ENCODE data around the gene CXXC1.
"Not testable (repeated sequence)": the region's sequence is repeated elsewhere in the genome, so short reads cannot be mapped to it uniquely, and the experiment has no call there.

CXXC1 gene

DNA sequence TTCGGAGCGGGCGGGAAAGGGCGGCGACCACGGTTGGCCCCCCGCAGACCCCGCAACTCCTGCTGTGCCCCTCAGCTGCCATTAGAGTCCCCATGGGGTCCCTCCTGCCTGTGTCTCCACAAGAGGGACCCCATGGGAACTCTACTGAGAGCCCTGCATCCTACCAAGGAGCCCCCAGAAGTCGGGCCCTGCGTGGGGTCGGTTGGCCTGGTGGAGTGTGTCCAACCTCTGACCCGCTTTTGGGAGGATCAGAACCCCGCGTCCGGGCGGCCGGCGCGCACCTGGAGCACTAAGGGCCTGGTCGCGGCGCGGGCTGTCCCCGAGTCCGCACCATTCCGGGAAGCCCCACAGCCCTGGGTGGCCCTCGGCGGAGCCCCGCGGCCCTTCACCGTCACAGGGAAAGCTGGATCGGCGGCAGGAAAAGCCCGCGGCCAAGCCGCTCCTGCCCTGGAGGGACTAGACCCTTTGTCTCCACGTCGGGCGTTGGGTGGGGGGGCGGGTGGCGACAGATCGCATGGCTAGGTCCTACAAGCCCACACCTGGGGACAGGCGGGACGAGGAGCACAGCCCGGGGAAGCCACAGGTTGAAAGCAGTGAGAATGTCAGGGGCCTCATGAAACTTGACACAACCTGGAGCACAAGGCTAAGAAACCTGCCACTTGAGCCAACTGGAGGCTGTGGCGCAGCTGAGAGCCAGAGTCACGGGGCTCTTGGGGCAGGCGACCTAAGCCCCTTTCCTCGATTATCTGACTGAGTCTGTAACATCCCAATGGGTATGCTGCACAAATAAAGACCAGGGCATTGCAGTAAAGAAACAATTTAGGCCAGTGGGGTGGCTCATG is 11.2 kb upstream of the CXXC1 start:
- no peak for DNase-seq (ENCODE audit: low read depth, low spot score)

DNA sequence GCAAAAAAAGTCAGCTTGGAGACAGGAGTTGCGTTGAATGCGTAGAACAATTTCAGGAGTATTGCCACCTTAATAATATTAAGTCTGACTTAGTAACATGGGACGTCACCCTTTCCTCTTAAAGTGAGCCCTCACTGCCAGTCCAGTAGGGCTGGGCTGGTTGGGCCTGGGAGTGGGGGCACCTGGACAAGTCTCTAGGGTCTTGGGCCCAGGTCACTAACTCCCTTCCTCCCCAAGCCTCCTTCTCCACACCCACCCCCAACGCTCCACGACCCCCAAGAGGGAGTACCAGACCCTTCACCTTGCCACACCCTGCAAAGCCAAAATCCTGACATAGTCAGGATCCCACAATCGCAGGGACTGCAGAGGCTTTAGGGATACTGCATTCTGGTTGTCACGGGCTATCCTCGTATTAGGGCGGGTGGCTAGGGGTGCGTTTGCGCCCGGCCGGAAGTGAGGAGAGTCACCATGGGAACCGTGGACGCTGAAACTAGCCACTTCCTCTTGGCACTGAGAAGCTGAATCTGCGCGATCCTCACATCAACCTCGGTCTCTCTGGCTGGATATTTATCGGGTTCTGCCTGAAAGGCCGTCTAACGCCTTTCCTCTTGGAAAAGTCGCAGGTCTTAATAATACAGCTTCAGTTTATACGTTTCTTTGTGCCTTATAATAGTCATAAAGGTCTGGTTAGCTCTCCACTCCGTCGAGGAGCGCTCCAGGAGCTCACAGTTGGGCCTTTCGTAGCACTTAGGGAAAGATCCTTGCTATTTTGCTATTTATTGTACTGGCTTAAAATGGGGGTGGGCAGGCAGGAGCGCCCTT is 10.3 kb upstream of the CXXC1 start:
- DNase-seq (ENCODE audit: low read depth, low spot score), result no peak

DNA sequence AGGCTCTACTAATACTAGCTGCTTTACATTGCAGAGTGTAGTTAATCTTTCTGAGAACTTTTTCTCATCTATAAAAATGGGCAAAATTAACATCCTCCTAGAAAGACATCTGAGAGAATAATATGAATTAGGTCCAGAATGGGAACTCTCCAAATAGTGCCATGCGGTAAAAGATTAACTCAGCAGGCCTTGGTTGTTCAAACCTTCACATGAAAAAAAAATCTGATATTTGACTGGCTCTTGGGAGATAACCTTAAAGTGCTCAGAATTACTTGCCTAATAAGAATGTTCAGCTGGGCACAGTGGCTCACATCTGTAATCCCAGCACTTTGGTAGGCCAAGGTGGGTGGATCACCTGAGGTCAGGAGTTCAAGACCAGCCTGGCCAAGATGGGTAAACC is 5.5 kb upstream of the CXXC1 start:
- no peak for DNase-seq (ENCODE audit: low read depth, low spot score)

DNA sequence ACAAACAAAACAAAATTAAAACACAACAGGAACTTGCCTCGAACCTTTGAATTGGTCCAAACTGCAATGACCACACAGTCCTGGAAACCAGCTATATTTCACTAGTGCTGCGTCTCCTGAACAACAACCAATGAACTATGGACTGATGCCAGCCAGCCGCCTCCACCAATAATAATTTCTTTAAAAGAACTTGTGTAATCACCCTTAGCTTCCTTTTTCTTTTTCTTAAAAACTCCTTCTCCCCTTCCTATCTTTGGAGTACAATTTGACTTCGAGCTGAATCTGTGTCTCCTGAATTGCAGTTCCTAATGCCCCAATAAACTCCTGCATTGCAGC is 1.6 kb upstream of the CXXC1 start:
- no peak for DNase-seq (ENCODE audit: low read depth, low spot score)

DNA sequence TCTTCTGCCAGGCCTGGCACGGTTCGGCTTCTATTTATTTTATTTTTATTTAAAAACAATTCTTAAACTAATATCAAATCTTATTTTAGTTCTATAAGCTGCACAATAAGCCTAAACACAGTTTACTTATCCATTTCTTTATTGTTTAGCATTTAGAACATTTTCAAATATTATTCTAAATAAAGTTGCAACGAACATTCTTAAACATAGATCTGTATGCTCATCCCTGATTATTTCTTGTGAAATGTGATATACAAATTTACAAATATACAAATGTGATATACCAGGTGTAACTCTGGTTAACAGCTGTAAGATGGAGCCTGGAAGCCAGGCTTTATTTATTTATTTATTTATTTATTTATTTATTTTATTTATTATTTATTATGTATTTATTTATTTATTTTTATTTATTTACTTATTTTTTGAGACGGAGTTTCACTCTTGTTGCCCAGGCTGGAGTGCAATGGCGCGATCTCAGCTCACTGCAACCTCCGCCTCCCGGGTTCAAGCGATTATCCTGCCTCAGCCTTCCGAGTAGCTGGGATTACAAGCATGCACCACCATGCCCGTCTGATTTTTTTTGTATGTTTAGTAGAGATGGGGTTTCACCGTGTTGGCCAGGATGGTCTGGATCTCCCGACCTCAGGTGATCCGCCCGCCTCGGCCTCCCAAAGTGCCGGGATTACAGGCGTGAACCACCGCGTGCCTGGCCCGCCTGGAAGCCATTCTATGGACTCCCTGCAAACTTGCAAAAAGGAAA is 1.0 kb upstream of the CXXC1 start:
- DNase-seq (ENCODE audit: low read depth, low spot score), result not testable (repeated sequence)

DNA sequence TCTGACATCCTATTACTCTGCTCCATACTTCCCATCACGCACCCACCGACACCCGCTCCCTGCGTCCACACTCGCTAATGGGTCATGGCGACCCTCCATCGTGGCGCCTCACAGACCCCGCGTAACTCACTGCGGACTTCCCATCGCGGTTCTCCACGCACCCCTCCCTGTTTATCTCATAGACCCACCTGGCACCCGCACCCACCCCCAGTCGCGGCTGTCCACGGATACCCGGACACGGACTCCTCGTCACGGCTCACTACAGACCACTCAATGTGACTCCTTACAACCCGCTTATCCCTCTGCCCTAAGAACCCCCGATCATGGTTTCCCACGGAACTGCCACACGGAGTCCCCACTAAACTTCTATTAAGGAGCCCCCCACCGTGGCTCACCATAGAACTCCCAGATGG is 458 bp downstream of the CXXC1 start:
- no peak for DNase-seq (ENCODE audit: low read depth, low spot score)

DNA sequence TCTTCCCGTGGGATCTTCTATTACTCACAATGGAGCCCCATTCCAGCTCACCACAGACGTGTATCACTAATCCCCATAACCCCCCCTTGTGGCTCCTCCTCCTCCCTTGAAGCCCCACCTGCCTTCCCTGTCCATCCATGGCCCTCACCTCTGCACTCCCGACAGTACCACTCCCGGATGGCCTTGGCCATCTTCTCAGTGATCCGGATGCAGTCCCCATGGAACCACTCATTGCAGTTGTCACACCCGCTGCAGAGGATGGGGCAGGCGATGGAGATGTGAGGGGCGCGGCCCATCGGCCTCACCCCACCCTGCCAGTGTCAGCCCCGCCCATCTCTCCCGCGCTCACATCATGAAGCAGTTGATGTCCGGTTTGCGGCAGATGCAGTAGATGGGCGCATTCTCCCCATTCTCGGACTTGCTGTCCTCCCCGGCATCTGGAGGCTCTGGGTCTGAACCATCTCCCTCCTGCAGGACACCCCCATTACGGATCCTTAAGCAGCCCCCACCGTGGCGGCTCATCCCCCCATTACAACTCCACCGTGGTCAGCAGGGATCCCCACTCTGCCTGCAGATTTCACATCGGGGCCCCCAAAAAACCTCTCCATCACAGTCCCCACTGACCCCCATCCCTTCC is 983 bp downstream of the CXXC1 start:
- no peak for DNase-seq (ENCODE audit: low read depth, low spot score)

DNA sequence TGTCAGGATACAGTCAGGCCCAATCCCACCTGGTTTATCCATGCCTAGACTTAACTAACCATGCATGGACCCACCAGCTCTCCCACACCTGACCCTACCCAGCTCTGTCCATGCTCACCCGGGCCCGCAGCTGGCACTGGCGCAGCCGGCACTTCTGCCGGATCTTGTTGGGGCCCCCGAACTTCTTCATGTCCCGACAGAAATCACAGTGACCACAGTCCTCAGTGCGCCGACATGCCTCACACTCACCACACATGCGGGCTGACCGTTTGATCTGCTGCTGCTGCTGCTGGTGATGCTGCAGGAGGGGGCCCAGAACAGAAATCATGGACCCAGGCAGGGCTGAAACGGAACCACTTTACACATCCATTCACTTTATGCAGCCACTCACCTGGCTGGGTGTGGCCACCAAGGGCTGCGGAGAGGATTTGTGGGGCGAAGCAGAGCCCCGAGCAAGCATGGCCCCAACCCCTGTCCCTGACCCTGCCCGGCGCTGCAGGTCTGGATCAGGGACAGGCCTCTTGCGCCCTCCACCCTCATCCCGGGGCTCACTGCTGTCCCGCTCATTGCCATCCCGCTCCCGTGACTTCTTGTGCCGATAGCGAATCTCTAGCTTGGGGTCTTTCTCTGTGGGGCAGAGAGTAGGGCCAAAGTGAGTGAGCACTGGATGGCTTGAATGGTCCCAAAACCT is 1.7 kb downstream of the CXXC1 start:
- no peak for DNase-seq (ENCODE audit: low read depth, low spot score)

DNA sequence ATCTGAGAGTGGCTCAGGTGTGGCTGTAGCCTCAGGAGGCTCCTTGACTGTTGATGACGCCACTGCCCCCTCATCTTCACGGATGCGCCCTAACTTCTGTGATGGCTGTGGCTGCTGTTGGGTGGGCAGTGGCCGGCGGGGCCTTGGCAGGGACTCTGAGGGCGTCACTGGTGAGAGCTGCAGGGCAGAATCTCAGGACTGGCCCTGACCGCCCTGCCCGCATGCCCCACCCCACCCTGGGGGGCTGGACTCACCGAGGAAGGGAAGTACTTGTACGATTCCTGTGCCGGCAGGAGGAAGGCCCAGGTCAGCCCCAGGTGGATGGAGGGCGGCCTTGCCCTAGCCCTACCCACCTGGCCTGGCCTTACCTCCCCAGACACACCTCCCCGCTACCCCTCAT is 2.4 kb downstream of the CXXC1 start:
- no peak for DNase-seq (ENCODE audit: low read depth, low spot score)

DNA sequence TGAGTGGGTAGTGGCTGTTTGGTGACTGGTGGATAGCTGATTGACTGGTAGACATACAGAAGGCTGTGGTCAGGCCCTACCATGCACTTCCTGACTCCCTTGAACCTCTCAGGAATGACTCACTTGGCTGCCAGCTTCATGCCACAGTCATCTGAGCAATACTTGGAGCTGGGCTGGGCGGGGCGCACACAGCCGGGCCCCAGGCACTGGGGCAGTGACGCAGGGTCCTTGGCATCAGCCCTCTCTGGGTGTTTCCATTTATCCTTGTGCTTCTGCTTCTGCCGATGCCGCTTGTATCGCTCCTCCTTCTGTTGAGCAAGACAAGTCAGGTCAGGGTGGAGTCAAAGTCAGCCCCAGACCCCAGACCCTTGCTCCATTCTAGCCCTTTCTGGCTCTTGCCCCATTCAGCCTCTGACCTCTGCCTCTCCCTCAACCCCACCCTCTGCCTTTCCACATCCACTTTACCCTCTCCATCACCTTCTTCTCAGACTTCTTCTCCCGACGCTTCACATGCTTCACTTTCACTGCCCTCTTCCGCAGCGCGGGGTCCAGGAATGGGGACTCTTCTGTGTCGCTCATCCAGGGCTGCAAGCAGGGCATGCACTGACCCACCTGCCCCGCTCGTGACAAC is 3.1 kb downstream of the CXXC1 start:
- DNase-seq (ENCODE audit: low read depth, low spot score), result no peak

DNA sequence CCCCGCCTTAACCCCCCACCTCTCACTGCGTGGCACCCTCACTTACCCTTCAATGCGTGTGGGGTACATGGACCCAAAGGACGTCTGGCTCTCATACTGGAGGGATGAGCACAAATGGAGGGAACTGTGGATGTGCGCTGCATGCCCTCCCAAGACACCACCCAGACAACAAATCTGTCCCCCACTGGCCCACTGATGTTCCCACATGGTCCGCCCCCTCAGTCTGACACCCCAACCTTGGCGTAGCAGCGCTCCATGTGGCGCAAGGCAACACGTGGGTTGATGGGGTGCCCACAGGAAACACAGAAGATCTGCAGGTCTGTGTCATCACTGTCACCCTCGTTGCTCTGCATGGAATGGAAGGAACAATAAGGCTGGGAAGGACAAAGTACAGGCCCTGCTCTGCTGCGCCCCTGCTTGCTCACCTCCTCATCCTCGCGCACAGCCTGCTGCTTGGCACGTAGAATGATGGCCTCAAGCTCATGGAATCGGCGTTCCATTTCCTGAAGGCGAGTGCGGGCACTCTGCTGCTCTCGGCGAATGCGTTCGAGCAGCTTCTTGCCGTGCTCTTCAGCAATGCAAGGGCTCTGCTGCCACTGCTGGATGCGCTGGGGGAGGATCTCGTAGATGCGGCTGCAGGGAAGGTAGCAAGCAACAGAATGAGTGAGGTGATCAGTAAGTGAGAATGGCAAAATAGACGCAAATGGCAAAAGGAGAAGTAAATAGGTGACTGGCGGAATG is 3.9 kb downstream of the CXXC1 start:
- no peak for DNase-seq (ENCODE audit: low read depth, low spot score)

DNA sequence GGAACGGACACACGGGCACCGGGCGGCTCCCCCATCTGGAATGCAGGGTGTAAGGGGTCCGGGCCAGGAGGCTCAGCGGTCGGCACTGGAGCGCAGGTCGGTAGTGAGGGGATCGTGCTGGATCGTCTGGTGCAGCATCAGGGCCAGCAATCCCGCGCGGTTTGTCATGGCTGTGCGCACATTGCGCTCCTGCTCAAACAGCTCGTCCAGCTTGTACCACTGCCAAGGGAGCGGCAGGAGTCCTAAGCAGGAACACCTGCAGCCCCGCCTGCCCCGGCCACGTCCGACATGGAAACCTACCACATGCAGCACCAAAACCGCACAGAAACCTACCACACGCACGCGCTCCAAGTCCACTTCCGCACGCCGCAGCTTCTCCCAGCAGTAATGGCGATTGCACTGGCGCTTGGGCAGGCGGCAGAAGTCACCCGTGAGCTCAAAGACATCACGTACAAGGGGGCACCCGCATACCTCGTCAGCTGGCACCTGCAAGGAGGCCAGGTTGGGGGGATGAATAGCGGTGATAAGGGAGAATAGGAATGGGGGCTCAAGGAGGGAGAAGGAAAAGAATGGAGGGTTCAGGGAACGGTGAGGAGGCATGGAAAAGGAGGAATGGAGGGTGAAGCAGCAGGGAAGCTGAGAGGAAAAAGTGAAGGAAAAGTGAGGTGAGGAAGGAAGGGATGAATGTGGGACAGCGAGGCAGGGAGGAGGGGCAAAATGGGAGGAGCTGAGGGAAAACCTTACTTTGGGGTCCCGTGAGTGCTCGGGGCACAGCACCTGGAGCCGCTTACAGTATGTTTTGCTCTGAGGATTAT is 4.8 kb downstream of the CXXC1 start:
- no peak for DNase-seq (ENCODE audit: low read depth, low spot score)

DNA sequence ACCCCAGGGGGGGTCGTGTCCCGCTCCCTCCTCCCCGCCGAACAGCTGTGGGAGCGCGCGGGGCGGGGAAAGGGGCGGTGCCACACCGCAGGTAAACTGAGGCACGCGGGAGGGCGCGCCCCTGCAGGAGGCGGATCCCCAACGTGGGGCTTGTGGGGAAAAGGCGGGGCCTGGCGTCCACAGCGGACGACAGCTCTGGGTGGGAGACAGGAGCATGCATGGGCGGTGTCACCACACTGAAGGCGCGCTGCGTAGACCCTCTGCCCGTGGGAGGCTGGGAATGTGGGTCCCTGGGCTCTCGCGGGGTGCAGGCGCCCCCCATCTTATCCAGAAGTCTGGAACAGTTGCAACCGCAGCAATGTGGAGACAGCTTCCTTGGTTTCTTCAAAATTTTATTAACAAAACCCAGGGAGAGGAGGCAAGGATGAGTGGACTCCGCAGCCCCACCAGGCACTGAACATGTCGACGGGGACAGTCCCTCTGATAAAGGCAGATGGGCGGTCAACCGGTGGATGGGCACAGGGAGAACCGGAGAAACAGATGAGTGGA is 5.4 kb downstream of the CXXC1 start:
- no peak for DNase-seq (ENCODE audit: low read depth, low spot score)

DNA sequence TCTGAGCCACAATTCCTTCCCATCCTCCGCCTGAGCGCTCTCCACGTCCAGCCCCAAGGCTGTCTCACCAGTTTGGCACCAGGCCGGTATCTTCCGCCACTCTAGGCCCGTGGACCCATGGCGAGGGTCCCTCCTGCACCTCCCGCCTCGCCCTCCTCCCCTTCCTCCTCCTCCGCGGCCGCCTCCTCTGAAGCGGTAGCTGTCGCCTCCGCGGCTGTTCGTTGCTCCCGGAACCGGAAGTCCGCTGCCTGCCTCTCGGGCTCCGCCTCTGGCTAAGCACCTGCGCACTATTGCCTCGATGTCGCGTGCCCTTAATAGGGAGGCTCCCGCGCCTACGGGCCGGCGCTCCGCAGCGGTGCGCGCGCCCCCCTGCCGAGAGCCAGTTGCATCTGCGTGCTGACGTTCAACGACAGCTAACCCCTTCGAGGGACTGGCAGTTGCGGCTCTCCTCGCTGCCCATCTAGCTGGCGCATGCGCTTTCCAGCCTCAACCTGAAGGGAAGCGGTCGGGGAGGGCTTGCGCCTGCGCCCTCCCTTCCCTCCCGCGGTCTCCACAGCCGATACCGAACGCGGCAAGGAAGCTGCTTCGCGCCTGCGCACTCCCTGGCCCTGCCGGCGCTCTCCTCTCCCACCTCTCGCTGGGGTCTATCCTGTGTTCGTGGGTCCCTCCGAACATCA is 6.1 kb downstream of the CXXC1 start, which contains the start of gene MBD1:
Gene MBD1, minus strand, starts transcription at position 229 of the 677 bp plus-strand sequence. CDS start 1,531 bp downstream, outside the sequence.
- peak; percentile 99 for DNase-seq (ENCODE audit: low read depth, low spot score)

DNA sequence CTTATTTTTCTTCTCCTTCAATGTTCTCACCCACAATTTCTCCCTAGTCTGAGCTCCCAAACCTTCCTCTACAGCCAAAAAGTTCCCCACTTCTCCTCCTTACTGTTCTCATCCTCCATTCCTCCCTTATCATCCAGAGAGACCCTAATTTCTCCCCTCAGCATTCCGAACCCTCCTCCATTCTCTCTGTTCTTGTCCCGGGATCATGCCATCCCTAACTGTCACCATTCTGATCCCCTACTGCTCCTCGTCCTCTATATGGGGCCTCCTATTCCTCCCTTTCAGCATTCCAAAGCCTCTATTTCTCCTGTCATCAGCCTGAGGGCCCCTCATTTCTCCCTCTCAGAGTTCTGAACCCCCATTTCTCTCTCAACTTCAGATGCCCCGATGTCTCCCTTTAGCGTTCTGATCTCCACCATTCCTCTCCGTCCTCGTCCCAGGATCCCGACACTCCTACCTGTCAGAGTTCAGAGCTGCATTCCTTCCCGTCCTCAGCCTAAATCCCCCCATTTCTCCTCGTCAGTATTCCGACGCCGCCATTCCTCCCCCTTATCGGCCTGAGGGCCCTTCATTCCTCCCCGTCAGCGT is 6.7 kb downstream of the CXXC1 start:
- DNase-seq (ENCODE audit: low read depth, low spot score), result no peak

DNA sequence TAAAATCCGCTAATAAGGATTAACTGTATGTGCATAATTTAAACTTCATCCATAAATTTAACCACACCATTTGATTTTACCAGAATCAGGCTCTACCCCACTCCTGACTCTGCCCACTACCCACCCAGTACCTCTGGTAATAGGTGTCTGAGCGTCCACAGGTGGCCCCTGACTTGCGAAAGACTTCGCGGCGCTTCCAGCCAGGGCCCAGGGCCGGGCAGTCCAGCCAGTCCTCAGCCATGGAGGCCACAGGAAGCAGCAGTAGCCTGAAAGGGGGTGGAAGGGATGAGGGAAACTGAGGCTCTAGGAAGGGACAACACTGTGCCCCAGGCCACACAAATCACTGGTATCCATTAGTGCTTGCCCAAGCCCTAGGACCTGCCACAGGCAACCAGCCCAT is 7.7 kb downstream of the CXXC1 start:
- no peak for DNase-seq (ENCODE audit: low read depth, low spot score)

DNA sequence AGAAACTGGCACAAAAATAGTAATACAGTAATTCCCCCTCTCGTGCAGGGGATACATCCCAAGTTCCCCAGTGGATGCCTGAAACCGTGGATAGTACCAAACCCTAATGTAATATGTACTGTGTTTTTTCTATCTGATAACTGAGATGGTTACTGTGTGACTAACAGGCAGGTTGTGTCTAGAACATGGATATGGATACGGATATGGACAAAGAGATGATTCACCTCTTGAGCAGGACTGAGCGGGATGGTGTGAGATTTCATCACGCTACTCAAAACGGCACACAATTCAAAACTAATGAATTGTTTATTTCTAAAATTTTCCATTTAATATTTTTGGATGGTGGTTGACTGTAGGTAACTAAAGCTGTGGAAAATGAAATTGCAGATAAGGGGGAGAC is 9.6 kb downstream of the CXXC1 start:
- no peak for DNase-seq (ENCODE audit: low read depth, low spot score)

DNA sequence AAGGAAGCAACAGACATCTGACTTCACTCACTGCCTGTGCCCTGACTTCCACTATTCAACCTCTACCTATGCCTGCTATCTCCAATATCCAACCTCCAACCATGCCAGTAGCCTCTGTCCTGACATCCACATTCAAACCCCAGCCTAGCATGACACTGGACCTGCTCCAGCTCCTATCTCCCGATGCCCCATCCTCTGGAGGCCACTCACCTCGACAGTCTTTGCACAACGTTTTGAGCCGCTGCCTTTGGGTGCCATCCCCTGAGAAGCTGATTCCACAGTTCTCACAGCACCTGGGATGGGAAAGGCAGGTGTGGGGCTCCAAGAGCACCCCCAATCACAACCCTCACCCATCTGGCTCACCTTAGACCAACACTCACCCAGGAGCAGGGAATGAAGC is 11.0 kb downstream of the CXXC1 start:
- DNase-seq (ENCODE audit: low read depth, low spot score), result no peak
